ENCODE data around the gene SORCS3.

The SORCS3 gene

GRCh38 chr10:105096316-105096715 is 455.2 kb downstream of the SORCS3 start:
- Histone ChIP-seq H3K9ac (ENCODE audit: low read depth, low read length) (no peak overlapping the region), H3K9me3 (ENCODE audit: insufficient read depth, low read length, severe bottlenecking) (no peaks in the 10 kb centered on the region), H4K20me1 (ENCODE audit: insufficient read depth, low read length) (no peaks in the 10 kb centered on the region), H3K27me3 (ENCODE audit: insufficient read depth, low read length, poor library complexity) (no peaks in the 10 kb centered on the region), H3K36me3 (ENCODE audit: insufficient read depth, low read length) (no peaks in the 10 kb centered on the region), H3K4me1 (ENCODE audit: insufficient read depth, low read length) (no peaks in the 10 kb centered on the region), H3K27ac (ENCODE audit: low read length) (no peak overlapping the region), H3K4me2 (ENCODE audit: insufficient read depth, low read length) (no peak overlapping the region), H3K4me3 (ENCODE audit: low read depth in 1 of 2, low read length in 2 of 2) (no peak overlapping the region), H2AFZ (ENCODE audit: low read depth, low read length) (no peak overlapping the region), H3K79me2 (ENCODE audit: insufficient read depth, low read length) (no peaks in the 10 kb centered on the region)
- DNase-seq (no peak), ATAC-seq (ENCODE audit: insufficient read depth, low read depth) (no peak)
- TF ChIP-seq EZH2 (IDR thresholded peaks at IDR 0.05; ENCODE audit: borderline replicate concordance, low read depth, low read length, severe bottlenecking) (no peak), CTCF (IDR thresholded peaks at IDR 0.05; ENCODE audit: borderline replicate concordance, extremely low read depth, low read length, poor library complexity, severe bottlenecking) (no peak)

- Histone ChIP-seq H3K79me2 (ENCODE audit: insufficient read depth, low read length) (no peaks in the 10 kb centered on the region), H3K4me2 (ENCODE audit: insufficient read depth, low read length) (no peak overlapping the region), H3K36me3 (ENCODE audit: insufficient read depth, low read length) (no peaks in the 10 kb centered on the region), H3K4me1 (ENCODE audit: insufficient read depth, low read length) (no peaks in the 10 kb centered on the region), H3K4me3 (ENCODE audit: low read depth in 1 of 2, low read length in 2 of 2) (no peak overlapping the region), H2AFZ (ENCODE audit: low read depth, low read length) (no peak overlapping the region), H3K9ac (ENCODE audit: low read depth, low read length) (no peak overlapping the region), H3K27me3 (ENCODE audit: insufficient read depth, low read length, poor library complexity) (no peaks in the 10 kb centered on the region), H3K27ac (ENCODE audit: low read length) (no peak overlapping the region), H4K20me1 (ENCODE audit: insufficient read depth, low read length) (no peaks in the 10 kb centered on the region), H3K9me3 (ENCODE audit: insufficient read depth, low read length, severe bottlenecking) (no peaks in the 10 kb centered on the region)
- ATAC-seq (ENCODE audit: insufficient read depth, low read depth) (no peak), DNase-seq (no peak)
- no peak for TF ChIP-seq CTCF (IDR thresholded peaks at IDR 0.05; ENCODE audit: borderline replicate concordance, extremely low read depth, low read length, poor library complexity, severe bottlenecking)
- TF ChIP-seq EZH2 (IDR thresholded peaks at IDR 0.05; ENCODE audit: borderline replicate concordance, low read depth, low read length, severe bottlenecking) = no peak
Observed at GRCh38 chr10:105102977-105103376, 461.9 kb downstream of the SORCS3 start.

- no peak overlapping the region for H3K9ac ChIP-seq (ENCODE audit: low read depth, low read length)
- no peak overlapping the region for H3K4me2 ChIP-seq (ENCODE audit: insufficient read depth, low read length)
- H3K9me3 ChIP-seq (ENCODE audit: insufficient read depth, low read length, severe bottlenecking) = no peaks in the 10 kb centered on the region
- H3K79me2 ChIP-seq (ENCODE audit: insufficient read depth, low read length) = no peaks in the 10 kb centered on the region
- ATAC-seq (ENCODE audit: insufficient read depth, low read depth) = no peak
- DNase-seq = no peak
- H3K4me1 ChIP-seq (ENCODE audit: insufficient read depth, low read length) = no peaks in the 10 kb centered on the region
- no peaks in the 10 kb centered on the region for H4K20me1 ChIP-seq (ENCODE audit: insufficient read depth, low read length)
- no peaks in the 10 kb centered on the region for H3K27me3 ChIP-seq (ENCODE audit: insufficient read depth, low read length, poor library complexity)
- H3K27ac ChIP-seq (ENCODE audit: low read length) = no peak overlapping the region
- TF ChIP-seq EZH2 (IDR thresholded peaks at IDR 0.05; ENCODE audit: borderline replicate concordance, low read depth, low read length, severe bottlenecking) (no peak), CTCF (IDR thresholded peaks at IDR 0.05; ENCODE audit: borderline replicate concordance, extremely low read depth, low read length, poor library complexity, severe bottlenecking) (no peak)
- H3K36me3 ChIP-seq (ENCODE audit: insufficient read depth, low read length) = no peaks in the 10 kb centered on the region
- no peak overlapping the region for H2AFZ ChIP-seq (ENCODE audit: low read depth, low read length)
- H3K4me3 ChIP-seq (ENCODE audit: low read depth in 1 of 2, low read length in 2 of 2) = no peak overlapping the region
Observed at GRCh38 chr10:105104297-105104696, 463.2 kb downstream of the SORCS3 start.

GRCh38 chr10:105109164-105109563 is 468.1 kb downstream of the SORCS3 start:
- no peak for TF ChIP-seq EZH2 (IDR thresholded peaks at IDR 0.05; ENCODE audit: borderline replicate concordance, low read depth, low read length, severe bottlenecking)
- TF ChIP-seq CTCF (IDR thresholded peaks at IDR 0.05; ENCODE audit: borderline replicate concordance, extremely low read depth, low read length, poor library complexity, severe bottlenecking) = no peak
- H3K27me3 ChIP-seq (ENCODE audit: insufficient read depth, low read length, poor library complexity) = no peaks in the 10 kb centered on the region
- ATAC-seq (ENCODE audit: insufficient read depth, low read depth) = no peak
- H3K4me2 ChIP-seq (ENCODE audit: insufficient read depth, low read length) = no peak overlapping the region
- no peaks in the 10 kb centered on the region for H3K4me1 ChIP-seq (ENCODE audit: insufficient read depth, low read length)
- H3K27ac ChIP-seq (ENCODE audit: low read length) = no peak overlapping the region
- no peaks in the 10 kb centered on the region for H3K79me2 ChIP-seq (ENCODE audit: insufficient read depth, low read length)
- H3K4me3 ChIP-seq (ENCODE audit: low read depth in 1 of 2, low read length in 2 of 2) = no peak overlapping the region
- H3K9ac ChIP-seq (ENCODE audit: low read depth, low read length) = no peak overlapping the region
- H3K36me3 ChIP-seq (ENCODE audit: insufficient read depth, low read length) = no peaks in the 10 kb centered on the region
- DNase-seq = no peak
- H3K9me3 ChIP-seq (ENCODE audit: insufficient read depth, low read length, severe bottlenecking) = no peaks in the 10 kb centered on the region
- H4K20me1 ChIP-seq (ENCODE audit: insufficient read depth, low read length) = no peaks in the 10 kb centered on the region
- H2AFZ ChIP-seq (ENCODE audit: low read depth, low read length) = no peak overlapping the region
